ENCODE data around the gene PIK3R6. TPM values are rescaled to one million over a fixed set of nuclear protein-coding genes. Genes with fewer than 3 reads are reported as not detected.

The PIK3R6 gene
- total and polyA plus RNA-seq, 2 experiments from 2014 or later: 0.11 to 0.24 TPM

GRCh38 chr17:8844229-8845218, 22.9 kb downstream of the PIK3R6 start:
- Mint-ChIP-seq H3K4me3 (no peak overlapping the region), H3K36me3 (ENCODE audit: low read depth) (no peaks in the 10 kb centered on the region), H3K9me3 (no peaks in the 10 kb centered on the region), H3K4me1 (peaks cover 4% of the 10 kb centered on the region; the same call in 1 of the 3 replicates), H3K27ac (no peak overlapping the region), H3K27me3 (ENCODE audit: insufficient read depth, low read depth, poor library complexity) (peaks cover 4% of the 10 kb centered on the region)
- no peak for ATAC-seq
- Histone ChIP-seq H3K9me2 (ENCODE audit: insufficient read depth) (0 out of 2 replicates have a peak, but pooled peaks cover 3% of the 10 kb centered on the region), H3K27me3 (ENCODE audit: insufficient read depth) (no peaks in the 10 kb centered on the region), H3K27ac (ENCODE audit: low read depth) (no peak overlapping the region), H3K36me3 (ENCODE audit: insufficient read depth) (no peaks in the 10 kb centered on the region; the same call in 1 of the 2 replicates), H3K79me2 (replicated peaks; ENCODE audit: insufficient read depth) (no peaks in the 10 kb centered on the region), H2AFZ (no peak overlapping the region), H3K4me1 (ENCODE audit: insufficient read depth) (no peaks in the 10 kb centered on the region), H3K4me2 (no peak overlapping the region), H3K4me3 (no peak overlapping the region), H3F3A (replicated peaks; ENCODE audit: low read depth) (no peaks in the 10 kb centered on the region), H4K20me1 (replicated peaks; ENCODE audit: insufficient read depth) (no peaks in the 10 kb centered on the region)
- DNase-seq (ENCODE audit: low spot score): no peak
- TF ChIP-seq, protein P1, sequence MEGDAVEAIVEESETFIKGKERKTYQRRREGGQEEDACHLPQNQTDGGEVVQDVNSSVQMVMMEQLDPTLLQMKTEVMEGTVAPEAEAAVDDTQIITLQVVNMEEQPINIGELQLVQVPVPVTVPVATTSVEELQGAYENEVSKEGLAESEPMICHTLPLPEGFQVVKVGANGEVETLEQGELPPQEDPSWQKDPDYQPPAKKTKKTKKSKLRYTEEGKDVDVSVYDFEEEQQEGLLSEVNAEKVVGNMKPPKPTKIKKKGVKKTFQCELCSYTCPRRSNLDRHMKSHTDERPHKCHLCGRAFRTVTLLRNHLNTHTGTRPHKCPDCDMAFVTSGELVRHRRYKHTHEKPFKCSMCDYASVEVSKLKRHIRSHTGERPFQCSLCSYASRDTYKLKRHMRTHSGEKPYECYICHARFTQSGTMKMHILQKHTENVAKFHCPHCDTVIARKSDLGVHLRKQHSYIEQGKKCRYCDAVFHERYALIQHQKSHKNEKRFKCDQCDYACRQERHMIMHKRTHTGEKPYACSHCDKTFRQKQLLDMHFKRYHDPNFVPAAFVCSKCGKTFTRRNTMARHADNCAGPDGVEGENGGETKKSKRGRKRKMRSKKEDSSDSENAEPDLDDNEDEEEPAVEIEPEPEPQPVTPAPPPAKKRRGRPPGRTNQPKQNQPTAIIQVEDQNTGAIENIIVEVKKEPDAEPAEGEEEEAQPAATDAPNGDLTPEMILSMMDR (conservative IDR thresholded peaks at IDR 0.05; ENCODE audit: low read depth in 2 of 2): no peak
- TF ChIP-seq CREB1 (CRISPR knock-in tag; IDR thresholded peaks at IDR 0.05; ENCODE audit: low read depth) (no peak), JUNB (IDR thresholded peaks at IDR 0.05; ENCODE audit: unreplicated experiment) (no peak), ZNF462 (CRISPR knock-in tag; IDR thresholded peaks at IDR 0.05) (no peak), POLR2AphosphoS5 (IDR thresholded peaks at IDR 0.05; ENCODE audit: low read depth) (no peak), ZNF114 (CRISPR knock-in tag; IDR thresholded peaks at IDR 0.05) (no peak), REST (IDR thresholded peaks at IDR 0.05; ENCODE audit: unreplicated experiment) (no peak)
